ENCODE results near the gene CYBA.

GRCh38 chr16:88600539-88600896 lies 50.3 kb downstream of the CYBA start:
- TF ChIP-seq CTCF (IDR thresholded peaks at IDR 0.05) (no peak), EZH2 (IDR thresholded peaks at IDR 0.05; ENCODE audit: borderline replicate concordance, insufficient read depth, low read depth, low read length, poor library complexity, severe bottlenecking) (no peak)
